Placental pericyte (primary cell): Measurements from ENCODE around the gene SIGLEC6. TPM values are rescaled to one million over a fixed set of nuclear protein-coding genes. Genes with fewer than 3 reads are reported as not detected.

ENCODE experiments used
- small RNA-seq: library from RNA; depleted of rRNA; stranded (forward); fragments of <200 nt; gene quantifications from one replicate; pipeline ENCODE3, GENCODE V24; 2012; ENCODE audit warnings: low replicate concordance
- total RNA-seq: library from RNA; depleted of rRNA; stranded (reverse); fragments of >200 nt; gene quantifications from 2 replicates; pipeline ENCODE4 v1.2.3, GENCODE V29; 2012

SIGLEC6 gene
- total RNA-seq: not detected in 2 replicates

DNA sequence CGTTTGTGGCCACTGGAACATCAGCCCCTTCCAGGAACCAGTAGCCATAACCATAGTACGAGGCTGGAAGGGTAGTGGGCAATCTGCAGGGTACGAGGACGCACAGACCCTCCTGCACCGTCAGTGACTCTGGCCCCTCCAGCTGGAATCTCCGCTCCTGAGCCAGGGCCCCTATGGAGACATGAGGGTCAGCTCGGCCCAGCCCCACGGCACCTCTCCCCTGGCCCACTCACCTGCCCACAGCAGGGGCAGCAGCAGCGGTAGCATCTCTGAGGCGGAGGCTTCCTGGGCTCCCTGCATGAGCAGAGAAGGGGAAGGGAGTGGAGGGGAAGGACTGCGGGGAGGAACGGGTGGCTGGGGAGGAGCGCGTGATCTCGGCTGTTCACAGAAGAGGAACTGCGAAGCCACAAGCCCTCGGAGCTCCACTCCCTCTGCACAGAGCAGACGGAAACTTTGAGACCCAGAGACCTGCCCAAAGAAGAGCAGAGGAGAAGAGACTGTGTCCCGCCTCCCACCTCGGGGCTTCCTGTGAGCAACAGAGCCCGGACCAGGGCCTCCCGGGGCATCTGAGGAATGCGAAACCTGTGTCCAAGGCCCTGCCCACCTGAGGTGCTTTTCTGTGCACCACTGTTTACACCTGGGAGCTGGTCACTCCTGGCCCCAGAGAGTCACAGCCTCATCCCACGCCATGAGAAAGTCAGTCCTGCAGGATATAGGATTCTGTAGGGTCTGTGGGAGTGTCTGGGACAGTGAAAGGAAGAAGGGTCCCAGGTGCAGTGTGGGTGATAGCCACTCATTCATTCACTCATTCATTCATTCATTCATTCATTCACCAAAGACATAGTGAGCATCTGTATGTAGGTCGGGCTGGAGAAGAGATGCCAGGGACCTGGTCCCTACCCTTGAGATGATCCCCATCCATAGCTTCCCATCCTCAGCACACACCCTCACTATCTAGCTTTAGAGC is at the start of gene SIGLEC6:
SIGLEC6 (minus strand) TSS at position 322 of the 967 bp plus-strand sequence; CDS start at position 300, 22 bp downstream.

GRCh38 chr19:51570962-51571575 is 39.6 kb upstream of the SIGLEC6 start, which contains the start of gene ZNF175:
Gene ZNF175 (plus strand): TSS chr19:51571283. CDS start chr19:51573330, 2,047 bp downstream.

GRCh38 chr19:51501594-51502263 is 29.7 kb downstream of the SIGLEC6 start, which contains the start of gene SIGLEC12:
Gene SIGLEC12 (minus strand): TSS chr19:51501800. CDS start chr19:51501733, 67 bp downstream.

DNA sequence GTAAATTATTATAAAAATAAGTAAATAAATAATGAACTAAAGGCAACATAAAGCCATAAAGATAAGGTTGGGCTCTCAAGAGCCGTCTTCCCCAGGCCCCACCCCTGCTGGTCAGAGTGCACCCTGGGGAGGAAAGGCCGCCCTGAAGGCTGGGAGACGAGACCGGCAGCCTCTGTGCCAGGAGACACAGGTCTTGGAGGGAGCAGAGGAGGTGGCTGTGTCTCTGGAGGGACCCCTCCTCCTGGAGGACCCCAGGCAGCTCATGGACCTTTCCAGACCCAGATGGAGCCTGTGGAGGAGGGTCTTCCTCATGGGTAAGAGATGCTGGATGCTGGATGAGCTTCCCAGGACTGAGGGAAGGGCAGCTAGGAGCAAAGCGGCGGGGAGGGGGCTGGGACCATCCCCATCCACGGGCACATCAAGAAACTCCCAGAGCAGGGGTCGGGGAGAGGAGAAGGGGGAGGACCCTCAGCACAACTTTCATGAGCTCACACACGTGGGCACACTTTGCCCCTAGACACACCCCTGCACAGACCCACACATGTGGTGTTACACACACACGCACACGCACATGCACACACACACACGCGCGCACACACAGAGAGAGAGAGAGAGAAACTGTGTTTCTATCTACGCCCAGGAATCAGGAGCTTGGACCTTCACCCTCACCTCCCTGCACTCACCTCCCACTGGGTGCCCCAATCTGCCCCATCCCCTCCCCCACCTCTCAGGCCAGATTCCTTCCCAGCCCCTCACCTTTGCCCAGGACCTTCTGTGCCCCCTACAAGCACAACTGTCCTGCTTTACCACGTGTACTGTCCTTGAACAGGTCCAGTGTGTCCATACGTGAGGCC is 52.9 kb downstream of the SIGLEC6 start, which contains the start of gene CEACAM18:
CEACAM18 (plus strand) TSS at position 159 of the 854 bp plus-strand sequence.

Small RNA genes within 50 kb of the gene (small RNA-seq; reads per million reads assigned to genes)
- gene AC020914.3: not detected

Other genes starting within 250 kb of the SIGLEC6 start
- gene IGLON5, start 220.0 kb downstream of the SIGLEC6 start, total RNA-seq: not detected in 2 replicates
- gene VSIG10L, start 189.5 kb downstream of the SIGLEC6 start, total RNA-seq: 0.88 and 1.4 TPM in 2 replicates
- gene ETFB, start 165.3 kb downstream of the SIGLEC6 start, total RNA-seq: 51.1 and 111 TPM in 2 replicates
- not detected in 2 replicates for gene CLDND2, start 162.7 kb downstream of the SIGLEC6 start, total RNA-seq
- not detected in 2 replicates for gene NKG7, start 159.0 kb downstream of the SIGLEC6 start, total RNA-seq
- gene LIM2, start 143.7 kb downstream of the SIGLEC6 start, total RNA-seq: not detected in 2 replicates
- not detected in 2 replicates for gene C19orf84, start 141.1 kb downstream of the SIGLEC6 start, total RNA-seq
- 0.14 TPM in 1 of 2 replicates, not detected in the other for gene SIGLEC10, start 114.0 kb downstream of the SIGLEC6 start, total RNA-seq
- not detected in 2 replicates for gene SIGLEC8, start 73.2 kb downstream of the SIGLEC6 start, total RNA-seq
- not detected in 2 replicates for gene CEACAM18, start 53.1 kb downstream of the SIGLEC6 start, total RNA-seq
- not detected in 2 replicates for gene SIGLEC12, start 29.9 kb downstream of the SIGLEC6 start, total RNA-seq
- gene ZNF175, start 39.6 kb upstream of the SIGLEC6 start, total RNA-seq: 8.5 and 31.2 TPM in 2 replicates
- gene SIGLEC5, start 98.7 kb upstream of the SIGLEC6 start, total RNA-seq: not detected in 2 replicates
- not detected in 2 replicates for gene SIGLEC14, start 115.2 kb upstream of the SIGLEC6 start, total RNA-seq
- gene SPACA6, start 161.7 kb upstream of the SIGLEC6 start, total RNA-seq: 9.9 and 17.1 TPM in 2 replicates
- gene HAS1, start 192.3 kb upstream of the SIGLEC6 start, total RNA-seq: under 0.01 and 0.14 TPM in 2 replicates
- gene FPR1, start 220.2 kb upstream of the SIGLEC6 start, total RNA-seq: 0.44 and 0.86 TPM in 2 replicates
- not detected in 2 replicates for gene FPR2, start 229.5 kb upstream of the SIGLEC6 start, total RNA-seq